Measurements from ENCODE around the gene LMOD2. TPM values are rescaled to one million over a fixed set of nuclear protein-coding genes. Genes with fewer than 3 reads are reported as not detected.

Gene LMOD2
- polyA plus RNA-seq, 2 of the 4 experiments (the other 2 are of a cell fraction): not detected

- no peak for TF ChIP-seq USF2 (IDR thresholded peaks at IDR 0.05)
- no peak for TF ChIP-seq PBX3 (IDR thresholded peaks at IDR 0.05)
- TF ChIP-seq RAD21 (conservative IDR thresholded peaks at IDR 0.05 in 1 of 2, IDR thresholded peaks at IDR 0.05 in 1 of 2): no peak
- TF ChIP-seq CHD4 (IDR thresholded peaks at IDR 0.05; ENCODE audit: borderline replicate concordance): no peak
- TF ChIP-seq ZSCAN20 (CRISPR knock-in tag; IDR thresholded peaks at IDR 0.05): no peak
- TF ChIP-seq RARB (CRISPR knock-in tag; IDR thresholded peaks at IDR 0.05): no peak
- no peak for TF ChIP-seq KDM1A (IDR thresholded peaks at IDR 0.05; ENCODE audit: low read depth)
- TF ChIP-seq NFE2L2 (conservative IDR thresholded peaks at IDR 0.05; ENCODE audit: low read length): no peak
- TF ChIP-seq FOXS1 (CRISPR knock-in tag; IDR thresholded peaks at IDR 0.05): no peak
- TF ChIP-seq NR3C1 (IDR thresholded peaks at IDR 0.05): no peak
- TF ChIP-seq HES2 (IDR thresholded peaks at IDR 0.05): no peak
- TF ChIP-seq, protein P1, sequence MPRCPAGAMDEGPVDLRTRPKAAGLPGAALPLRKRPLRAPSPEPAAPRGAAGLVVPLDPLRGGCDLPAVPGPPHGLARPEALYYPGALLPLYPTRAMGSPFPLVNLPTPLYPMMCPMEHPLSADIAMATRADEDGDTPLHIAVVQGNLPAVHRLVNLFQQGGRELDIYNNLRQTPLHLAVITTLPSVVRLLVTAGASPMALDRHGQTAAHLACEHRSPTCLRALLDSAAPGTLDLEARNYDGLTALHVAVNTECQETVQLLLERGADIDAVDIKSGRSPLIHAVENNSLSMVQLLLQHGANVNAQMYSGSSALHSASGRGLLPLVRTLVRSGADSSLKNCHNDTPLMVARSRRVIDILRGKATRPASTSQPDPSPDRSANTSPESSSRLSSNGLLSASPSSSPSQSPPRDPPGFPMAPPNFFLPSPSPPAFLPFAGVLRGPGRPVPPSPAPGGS (IDR thresholded peaks at IDR 0.05): no peak
- POLR2A ChIA-PET: no interaction called here
- FAIRE-seq: no peak
- DNase-seq (ENCODE audit: low read depth in 1 of 2, low spot score in 1 of 2): no peak
- no peaks in the 10 kb centered on the region for H3K9me3 ChIP-seq
- H3K4me3 ChIP-seq: no peak overlapping the region
- no peaks in the 10 kb centered on the region for H3K4me1 ChIP-seq
- CTCF ChIA-PET: interaction anchor here (3.1 to 4.6 kb wide), 2 partner anchors 228 to 234 kb away, joined by 34 to 39 read pairs; no protein-coding TSS in a partner anchor
- H3K27ac ChIP-seq: no peak overlapping the region
- whole genome bisulfite sequencing (ENCODE audit: missing lambda C conversion rate): 17% methylated on average over 2 of the region's 2 CpGs
- ATAC-seq: no peak
- no peak overlapping the region for H3K4me2 ChIP-seq
Measured at GRCh38 chr7:123637878-123638277, 17.8 kb upstream of the LMOD2 start.

- no peak overlapping the region for H3K4me2 ChIP-seq
- FAIRE-seq (no peak), ATAC-seq (no peak), DNase-seq (ENCODE audit: low read depth in 1 of 2, low spot score in 1 of 2) (no peak)
- CTCF ChIA-PET: no interaction called here
- no peak overlapping the region for H3K27ac ChIP-seq
- H3K4me3 ChIP-seq: no peak overlapping the region
- TF ChIP-seq ESRRA (IDR thresholded peaks at IDR 0.05; ENCODE audit: borderline replicate concordance, low read length): no peak
- no peak for TF ChIP-seq USF2 (IDR thresholded peaks at IDR 0.05)
- TF ChIP-seq SMC3 (IDR thresholded peaks at IDR 0.05): no peak
- TF ChIP-seq CBX8 (IDR thresholded peaks at IDR 0.05): no peak
- no peak for TF ChIP-seq HOXA7 (CRISPR knock-in tag; IDR thresholded peaks at IDR 0.05)
- no peaks in the 10 kb centered on the region for H3K4me1 ChIP-seq
- POLR2A ChIA-PET: no interaction called here
- H3K9me3 ChIP-seq: no peaks in the 10 kb centered on the region
- WGBS (ENCODE audit: missing lambda C conversion rate): 35% methylated on average over 2 of the region's 2 CpGs
Measured at GRCh38 chr7:123639631-123640030, 16.0 kb upstream of the LMOD2 start.

GRCh38 chr7:123640583-123640982, 15.1 kb upstream of the LMOD2 start:
- Histone ChIP-seq H3K9me3 (no peaks in the 10 kb centered on the region), H3K4me3 (no peak overlapping the region), H3K4me1 (no peaks in the 10 kb centered on the region), H3K4me2 (no peak overlapping the region), H3K27ac (no peak overlapping the region)
- POLR2A ChIA-PET: no interaction called here
- ATAC-seq (no peak), DNase-seq (ENCODE audit: low read depth in 1 of 2, low spot score in 1 of 2) (no peak), FAIRE-seq (no peak)
- CTCF ChIA-PET: no interaction called here
- no peak for TF ChIP-seq POLR2AphosphoS2 (conservative IDR thresholded peaks at IDR 0.05; ENCODE audit: low read length)
- no peak for TF ChIP-seq ZNF302 (CRISPR knock-in tag; IDR thresholded peaks at IDR 0.05)
- no peak for TF ChIP-seq EP300 (IDR thresholded peaks at IDR 0.05)
- no peak for TF ChIP-seq FOSB (CRISPR knock-in tag; IDR thresholded peaks at IDR 0.05)
- TF ChIP-seq KDM5A (IDR thresholded peaks at IDR 0.05): no peak
- TF ChIP-seq ATOH8 (CRISPR knock-in tag; IDR thresholded peaks at IDR 0.05; ENCODE audit: low read depth): no peak
- no peak for TF ChIP-seq SMC3 (IDR thresholded peaks at IDR 0.05)
- TF ChIP-seq, protein P2, sequence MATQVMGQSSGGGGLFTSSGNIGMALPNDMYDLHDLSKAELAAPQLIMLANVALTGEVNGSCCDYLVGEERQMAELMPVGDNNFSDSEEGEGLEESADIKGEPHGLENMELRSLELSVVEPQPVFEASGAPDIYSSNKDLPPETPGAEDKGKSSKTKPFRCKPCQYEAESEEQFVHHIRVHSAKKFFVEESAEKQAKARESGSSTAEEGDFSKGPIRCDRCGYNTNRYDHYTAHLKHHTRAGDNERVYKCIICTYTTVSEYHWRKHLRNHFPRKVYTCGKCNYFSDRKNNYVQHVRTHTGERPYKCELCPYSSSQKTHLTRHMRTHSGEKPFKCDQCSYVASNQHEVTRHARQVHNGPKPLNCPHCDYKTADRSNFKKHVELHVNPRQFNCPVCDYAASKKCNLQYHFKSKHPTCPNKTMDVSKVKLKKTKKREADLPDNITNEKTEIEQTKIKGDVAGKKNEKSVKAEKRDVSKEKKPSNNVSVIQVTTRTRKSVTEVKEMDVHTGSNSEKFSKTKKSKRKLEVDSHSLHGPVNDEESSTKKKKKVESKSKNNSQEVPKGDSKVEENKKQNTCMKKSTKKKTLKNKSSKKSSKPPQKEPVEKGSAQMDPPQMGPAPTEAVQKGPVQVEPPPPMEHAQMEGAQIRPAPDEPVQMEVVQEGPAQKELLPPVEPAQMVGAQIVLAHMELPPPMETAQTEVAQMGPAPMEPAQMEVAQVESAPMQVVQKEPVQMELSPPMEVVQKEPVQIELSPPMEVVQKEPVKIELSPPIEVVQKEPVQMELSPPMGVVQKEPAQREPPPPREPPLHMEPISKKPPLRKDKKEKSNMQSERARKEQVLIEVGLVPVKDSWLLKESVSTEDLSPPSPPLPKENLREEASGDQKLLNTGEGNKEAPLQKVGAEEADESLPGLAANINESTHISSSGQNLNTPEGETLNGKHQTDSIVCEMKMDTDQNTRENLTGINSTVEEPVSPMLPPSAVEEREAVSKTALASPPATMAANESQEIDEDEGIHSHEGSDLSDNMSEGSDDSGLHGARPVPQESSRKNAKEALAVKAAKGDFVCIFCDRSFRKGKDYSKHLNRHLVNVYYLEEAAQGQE (IDR thresholded peaks at IDR 0.05): no peak
- no peak for TF ChIP-seq JUNB (IDR thresholded peaks at IDR 0.05)
- no peak for TF ChIP-seq FOSL2 (IDR thresholded peaks at IDR 0.05)
- no peak for TF ChIP-seq FOSL2 (CRISPR knock-in tag; IDR thresholded peaks at IDR 0.05)
- no peak for TF ChIP-seq MAZ (IDR thresholded peaks at IDR 0.05; ENCODE audit: borderline replicate concordance, low read depth, low read length)
- no peak for TF ChIP-seq KDM1A (IDR thresholded peaks at IDR 0.05; ENCODE audit: low read depth)
- no peak for TF ChIP-seq CHD4 (IDR thresholded peaks at IDR 0.05; ENCODE audit: borderline replicate concordance)

All from A549 (cell line).